Breast epithelium (tissue), 3 donors: ENCODE results near the gene KCTD1.

ENCODE experiments used
- CTCF ChIP-seq, 3 donors: fragments of 450-650 bp; IDR thresholded peaks; one replicate each; pipeline ENCODE4 v1.5.1; 2016 to 2017; ENCODE audit warnings: antibody characterized with exemption in 3 of 3, mild to moderate bottlenecking in 3 of 3, moderate library complexity in 3 of 3
- POLR2AphosphoS5 ChIP-seq, 3 donors: sonication (generic); formaldehyde crosslinking; IDR thresholded peaks; one replicate each; pipeline ENCODE4 v1.6.1; 2017; ENCODE audit warnings: antibody characterized with exemption in 3 of 3

DNA sequence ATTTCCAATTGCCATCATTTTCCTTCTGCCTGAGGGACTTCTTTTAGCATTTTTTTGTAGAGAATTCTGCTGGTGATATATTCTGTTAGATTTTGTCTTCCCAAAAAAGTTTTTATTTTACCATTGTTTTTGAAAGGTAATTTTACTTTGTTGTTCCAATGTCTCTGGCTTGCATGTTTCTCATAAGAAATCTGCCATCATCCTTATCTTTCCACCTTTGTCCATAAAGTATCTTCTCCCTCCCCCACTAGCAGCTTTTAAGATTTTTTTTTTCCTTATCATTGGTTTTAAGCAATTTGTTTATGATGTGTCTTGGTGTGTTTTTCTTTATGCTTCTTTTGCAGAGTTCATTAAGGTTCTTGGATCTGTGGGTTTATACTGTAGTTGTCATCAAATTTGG, 104.5 kb downstream of the KCTD1 start:
- TF ChIP-seq POLR2AphosphoS5 (IDR thresholded peaks at IDR 0.05) (no peak), CTCF (IDR thresholded peaks at IDR 0.05) (no peak)
